Esophagus muscularis mucosa (tissue), 4 donors: Measurements from ENCODE around the gene NTRK1. TPM values are rescaled to one million over a fixed set of nuclear protein-coding genes. Genes with fewer than 3 reads are reported as not detected.

Experiments used
- DNase-seq: peaks from one replicate; pipeline ENCODE4 v3.0.0-alpha.2; 2017; ENCODE audit errors: extremely low spot score
- H3K27ac ChIP-seq, 4 donors: fragments of 200-600 bp; sonication (generic); replicated peaks in 1 of 4; 1 replicate in 3 of 4; 2 replicates in 1 of 4; pipeline ENCODE4 v1.5.1; 2016 to 2019; ENCODE audit warnings: mild to moderate bottlenecking in 1 of 4
- H3K27me3 ChIP-seq, 4 donors: fragments of 200-600 bp; sonication (generic); one replicate each; pipeline versions ENCODE4 v1.5.1 to v1.6.0; 2016 to 2019
- H3K36me3 ChIP-seq, 4 donors: fragments of 200-600 bp; sonication (generic); one replicate each; pipeline ENCODE4 v1.5.1; 2016 to 2019
- H3K4me1 ChIP-seq, 4 donors: fragments of 200-600 bp; sonication (generic); one replicate each; pipeline ENCODE4 v1.5.1; 2016 to 2019
- H3K4me3 ChIP-seq, 4 donors: fragments of 200-600 bp; sonication (generic); 1 replicate in 2 of 4; 2 replicates in 2 of 4; pipeline ENCODE4 v1.5.1; 2016 to 2019; ENCODE audit warnings: mild to moderate bottlenecking in 4 of 4, moderate library complexity in 1 of 4
- H3K9me3 ChIP-seq, 4 donors: fragments of 200-600 bp; sonication (generic); 1 replicate in 3 of 4; 2 replicates in 1 of 4; pipeline ENCODE4 v1.5.1; 2016 to 2019
- EP300 ChIP-seq: sonication (generic); formaldehyde crosslinking; IDR thresholded peaks from one replicate; pipeline ENCODE4 v1.6.1; 2017; ENCODE audit warnings: antibody characterized with exemption
- POLR2A ChIP-seq: fragments of 450-650 bp; IDR thresholded peaks from one replicate; pipeline ENCODE4 v1.6.1; 2017; ENCODE audit warnings: antibody characterized with exemption, moderate library complexity, mild to moderate bottlenecking, low read depth
- POLR2AphosphoS5 ChIP-seq, 2 donors: sonication (generic); formaldehyde crosslinking; IDR thresholded peaks; one replicate each; pipeline ENCODE4 v1.6.1; 2017; ENCODE audit warnings: antibody characterized with exemption in 2 of 2
- WGBS: methylation state at CpG from one replicate; pipeline ENCODE4 v1.1.5; 2018; 5-methylcytosine and 5-hydroxymethylcytosine counted together
- intact Hi-C: fragments of 100-400 bp; cut with DNase I; formaldehyde crosslinking; loops from one replicate; pipeline ENCODE4 v1.15.1; 2023
- total RNA-seq, 4 donors: library from RNA; depleted of rRNA; stranded (reverse); fragments of >200 nt; gene quantifications; one replicate each; pipeline versions ENCODE4 v1.1.0 to v1.2.1, GENCODE V29; 2016
- TF ChIP-seq, protein P1 (sequence below), 3 experiments: fragments of 200-600 bp in 2 of 3; fragments of 450-650 bp in 1 of 3; sonication (generic) in 2 of 3; IDR thresholded peaks; one replicate each; pipeline ENCODE4 v1.5.1; 2017 to 2019; ENCODE audit warnings: antibody characterized with exemption in 3 of 3, mild to moderate bottlenecking in 2 of 3, moderate library complexity in 1 of 3

NTRK1 gene
- total RNA-seq, 4 donors from 2014 or later, result 0.58 to 2.5 (median 1.8) TPM

DNA sequence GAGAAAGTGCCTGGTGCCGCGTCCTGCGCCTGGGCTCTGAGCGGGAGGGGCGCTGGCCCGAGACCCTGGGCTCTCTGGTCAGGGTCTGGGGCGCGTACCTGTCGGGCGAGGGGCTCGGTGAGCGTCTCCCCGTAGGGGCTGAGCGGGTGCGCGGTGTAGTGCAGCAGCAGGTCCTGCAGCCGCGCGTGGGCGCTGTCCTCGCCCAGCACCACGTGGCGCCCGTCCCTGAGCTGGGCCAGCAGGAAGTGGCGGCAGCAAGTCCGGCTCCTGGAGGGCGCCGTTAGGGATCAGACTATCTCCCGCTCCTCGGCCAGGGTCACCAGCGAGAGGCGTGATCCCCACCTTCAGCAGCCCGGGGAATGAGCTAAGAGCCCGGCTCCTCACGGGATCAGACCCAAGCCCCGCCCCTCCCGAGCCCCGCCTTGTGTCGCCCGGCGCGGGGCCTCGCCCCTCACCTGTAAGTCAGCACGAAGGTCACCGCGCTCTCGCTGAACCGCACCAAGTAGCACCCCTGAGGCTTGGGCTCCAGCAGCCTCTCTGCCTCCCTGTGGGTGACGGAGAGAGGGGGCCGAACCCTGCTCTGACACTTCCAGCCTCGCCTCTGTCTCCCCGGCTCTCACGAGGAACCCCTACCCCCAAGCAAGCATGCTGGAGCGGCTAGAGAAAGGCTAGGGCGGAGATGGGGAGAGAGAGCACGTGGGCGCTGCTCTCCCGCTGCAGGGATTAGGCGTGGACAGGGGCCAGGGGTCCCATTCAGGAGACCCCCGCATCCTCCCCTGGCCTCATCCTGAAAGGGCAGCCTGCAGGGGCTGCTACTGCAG is 46.7 kb upstream of the NTRK1 start:
- no peak for DNase-seq
- whole genome bisulfite sequencing, result 52% methylated on average over 12 of the region's 60 CpGs
- Histone ChIP-seq H3K27me3 (peaks cover 0 to 13% (median 0%) of the 10 kb centered on the region in 4 donors), H3K9me3 (no peaks in the 10 kb centered on the region), H3K4me3 (peak overlapping the region; percentile 54 to 61 (median 54)), H3K36me3 (no peaks in the 10 kb centered on the region), H3K27ac (peak overlapping the region; percentile 51 to 74 (median 64)), H3K4me1 (peaks cover 18 to 35% (median 29%) of the 10 kb centered on the region in 4 donors)
- intact Hi-C loops, result loop anchor here (5.0 kb wide), 1 partner anchor 48 kb away; the partner anchor contains the start of gene NTRK1
- TF ChIP-seq POLR2AphosphoS5 (IDR thresholded peaks at IDR 0.05) (peak in 1 of 2 donors; percentile 45), EP300 (no peak), POLR2A (no peak)
- TF ChIP-seq, protein P1, sequence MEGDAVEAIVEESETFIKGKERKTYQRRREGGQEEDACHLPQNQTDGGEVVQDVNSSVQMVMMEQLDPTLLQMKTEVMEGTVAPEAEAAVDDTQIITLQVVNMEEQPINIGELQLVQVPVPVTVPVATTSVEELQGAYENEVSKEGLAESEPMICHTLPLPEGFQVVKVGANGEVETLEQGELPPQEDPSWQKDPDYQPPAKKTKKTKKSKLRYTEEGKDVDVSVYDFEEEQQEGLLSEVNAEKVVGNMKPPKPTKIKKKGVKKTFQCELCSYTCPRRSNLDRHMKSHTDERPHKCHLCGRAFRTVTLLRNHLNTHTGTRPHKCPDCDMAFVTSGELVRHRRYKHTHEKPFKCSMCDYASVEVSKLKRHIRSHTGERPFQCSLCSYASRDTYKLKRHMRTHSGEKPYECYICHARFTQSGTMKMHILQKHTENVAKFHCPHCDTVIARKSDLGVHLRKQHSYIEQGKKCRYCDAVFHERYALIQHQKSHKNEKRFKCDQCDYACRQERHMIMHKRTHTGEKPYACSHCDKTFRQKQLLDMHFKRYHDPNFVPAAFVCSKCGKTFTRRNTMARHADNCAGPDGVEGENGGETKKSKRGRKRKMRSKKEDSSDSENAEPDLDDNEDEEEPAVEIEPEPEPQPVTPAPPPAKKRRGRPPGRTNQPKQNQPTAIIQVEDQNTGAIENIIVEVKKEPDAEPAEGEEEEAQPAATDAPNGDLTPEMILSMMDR (IDR thresholded peaks at IDR 0.05), result peak; percentile 49 to 72 (median 49)

GRCh38 chr1:156814571-156815260 is 45.9 kb upstream of the NTRK1 start:
- Histone ChIP-seq H3K36me3 (no peaks in the 10 kb centered on the region), H3K9me3 (no peaks in the 10 kb centered on the region), H3K4me3 (peak overlapping the region in 2 of 4 donors; percentile 9 to 55), H3K27me3 (peaks cover 0 to 13% (median 0%) of the 10 kb centered on the region in 4 donors), H3K27ac (peak overlapping the region; percentile 51 to 74 (median 64)), H3K4me1 (peaks cover 18 to 35% (median 29%) of the 10 kb centered on the region in 4 donors)
- TF ChIP-seq EP300, result no peak
- TF ChIP-seq, protein P1 (IDR thresholded peaks at IDR 0.05), result no peak
- no peak for TF ChIP-seq POLR2A
- no peak for TF ChIP-seq POLR2AphosphoS5 (IDR thresholded peaks at IDR 0.05)
- 76% methylated on average over 6 of the region's 7 CpGs for WGBS
- intact Hi-C loops, result loop anchor here (5.0 kb wide), 1 partner anchor 48 kb away; the partner anchor contains the start of gene NTRK1
- no peak for DNase-seq

GRCh38 chr1:156815307-156815826 is 45.3 kb upstream of the NTRK1 start:
- Histone ChIP-seq H3K4me3 (peak overlapping the region; percentile 24 to 44 (median 31)), H3K27ac (peak overlapping the region; percentile 64 to 74 (median 66)), H3K36me3 (no peaks in the 10 kb centered on the region), H3K9me3 (no peaks in the 10 kb centered on the region), H3K27me3 (peaks cover 0 to 13% (median 0%) of the 10 kb centered on the region in 4 donors), H3K4me1 (peaks cover 18 to 35% (median 29%) of the 10 kb centered on the region in 4 donors)
- TF ChIP-seq POLR2A (no peak), POLR2AphosphoS5 (IDR thresholded peaks at IDR 0.05) (peak; percentile 56 to 69)
- DNase-seq, result no peak
- WGBS, result 69% methylated on average over 5 of the region's 5 CpGs
- intact Hi-C loops, result no loop called here

DNA sequence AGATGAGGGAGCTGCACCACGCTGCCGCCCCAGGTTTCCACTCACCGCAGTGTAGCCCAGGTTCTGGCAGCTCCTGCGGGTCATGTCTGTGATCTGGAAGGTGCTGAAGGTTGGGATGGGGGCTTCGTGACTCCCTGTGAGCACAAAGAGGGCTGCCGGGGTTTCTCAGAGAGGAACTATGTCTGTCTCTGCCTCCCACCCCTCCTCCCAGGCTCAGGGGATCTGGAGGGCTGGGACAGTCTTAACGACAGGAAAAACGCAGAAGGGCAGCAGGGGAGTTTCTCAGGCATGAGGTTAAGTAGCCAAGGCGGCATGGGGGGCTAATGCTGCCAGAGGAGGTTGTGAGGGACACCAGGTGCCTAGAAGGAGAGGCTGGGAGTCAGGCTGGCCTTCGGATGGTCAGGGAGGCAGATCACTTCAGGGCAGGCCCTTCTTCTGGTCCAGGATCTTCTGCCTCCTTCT is 44.7 kb upstream of the NTRK1 start:
- Histone ChIP-seq H3K4me3 (peak overlapping the region; percentile 24 to 44 (median 31)), H3K4me1 (peaks cover 18 to 35% (median 29%) of the 10 kb centered on the region in 4 donors), H3K27ac (peak overlapping the region; percentile 64 to 74 (median 66)), H3K9me3 (no peaks in the 10 kb centered on the region), H3K27me3 (peaks cover 0 to 13% (median 0%) of the 10 kb centered on the region in 4 donors), H3K36me3 (no peaks in the 10 kb centered on the region)
- no peak for DNase-seq
- intact Hi-C loops, result no loop called here
- 61% methylated on average over 9 of the region's 10 CpGs for WGBS
- TF ChIP-seq, protein P1 (IDR thresholded peaks at IDR 0.05), result no peak
- TF ChIP-seq POLR2AphosphoS5 (IDR thresholded peaks at IDR 0.05) (no peak), EP300 (no peak), POLR2A (no peak)
